ENCODE data around the gene OR3A3.

Gene OR3A3

GRCh38 chr17:3469529-3469928 is 58.4 kb downstream of the OR3A3 start:
- Histone ChIP-seq H3K4me3 (no peak overlapping the region), H3K27ac (no peak overlapping the region)

- Histone ChIP-seq H3K4me3 (no peak within 1 kb of the TSS), H3K27ac (no peak within 1 kb of the TSS)
These were observed 60.4 kb downstream of the OR3A3 start, which contains the start of gene SPATA22 for GRCh38 chr17:3471599-3471998. Gene SPATA22, minus strand, starts transcription at chr17:3471819. Its CDS starts 2,494 bp downstream, at chr17:3469325.

GRCh38 chr17:3472137-3472536 is 61.0 kb downstream of the OR3A3 start:
- no peak overlapping the region for H3K27ac ChIP-seq

More at GRCh38 chr17:3472137-3472536, 61.0 kb downstream of the OR3A3 start:
- H3K4me3 ChIP-seq, result no peak overlapping the region

Data from skin epidermis (tissue), 12 donors.